Prostate gland (tissue), 2 donors: ENCODE data around the gene PLEKHH2. TPM values are rescaled to one million over a fixed set of nuclear protein-coding genes. Genes with fewer than 3 reads are reported as not detected.
"Not testable (repeated sequence)": the region's sequence is repeated elsewhere in the genome, so short reads cannot be mapped to it uniquely, and the experiment has no call there.

Source experiments
- DNase-seq: peaks from one replicate; pipeline ENCODE4 v3.0.0-alpha.2; 2019; ENCODE audit warnings: low spot score
- H3K27ac ChIP-seq, 2 donors: fragments of 200-600 bp; sonication (generic); 2 replicates each; pipeline ENCODE4 v1.5.1; 2017 to 2019
- H3K27me3 ChIP-seq: fragments of 200-600 bp; sonication (generic); replicated peaks from 2 replicates; pipeline ENCODE4 v1.5.1; 2019; ENCODE audit not compliant: insufficient read depth
- H3K36me3 ChIP-seq, 2 donors: fragments of 200-600 bp; sonication (generic); 1 replicate in 1 of 2; 2 replicates in 1 of 2; pipeline versions ENCODE4 v1.5.1 to v1.8.1; 2017 to 2019
- H3K4me1 ChIP-seq: fragments of 200-600 bp; sonication (generic); replicated peaks from 2 replicates; pipeline ENCODE4 v1.5.1; 2019
- H3K4me3 ChIP-seq, 2 donors: fragments of 200-600 bp; sonication (generic); 2 replicates each; pipeline ENCODE4 v1.5.1; 2017 to 2019
- H3K9me3 ChIP-seq: fragments of 200-600 bp; sonication (generic); 2 replicates; pipeline ENCODE4 v1.5.1; 2017
- CTCF ChIP-seq, 4 experiments: fragments of 200-600 bp in 2 of 4; fragments of 450-650 bp in 2 of 4; sonication (generic) in 2 of 4; IDR thresholded peaks; 1 replicate in 3 of 4; 2 replicates in 1 of 4; pipeline ENCODE4 v1.5.1; 2016 to 2019; ENCODE audit warnings: antibody characterized with exemption in 4 of 4, mild to moderate bottlenecking in 2 of 4, moderate library complexity in 2 of 4
- POLR2A ChIP-seq: fragments of 450-650 bp; IDR thresholded peaks from one replicate; pipeline ENCODE4 v1.6.1; 2016; ENCODE audit warnings: antibody characterized with exemption, mild to moderate bottlenecking
- POLR2AphosphoS5 ChIP-seq: sonication (generic); formaldehyde crosslinking; IDR thresholded peaks from one replicate; pipeline ENCODE4 v1.6.1; 2017; ENCODE audit warnings: antibody characterized with exemption
- WGBS: methylation state at CpG from one replicate; pipeline ENCODE4 v1.1.5; 2018; 5-methylcytosine and 5-hydroxymethylcytosine counted together
- intact Hi-C: fragments of 100-400 bp; cut with DNase I; formaldehyde crosslinking; loops from one replicate; pipeline ENCODE4 v1.14.2; 2022
- total RNA-seq, 2 donors: library from RNA; depleted of rRNA; stranded (reverse); fragments of >200 nt; gene quantifications; one replicate each; pipeline ENCODE4 v1.1.0, GENCODE V29; 2016

The PLEKHH2 gene
- total RNA-seq, 2 donors from 2014 or later: 5.9 to 25.2 TPM

DNA sequence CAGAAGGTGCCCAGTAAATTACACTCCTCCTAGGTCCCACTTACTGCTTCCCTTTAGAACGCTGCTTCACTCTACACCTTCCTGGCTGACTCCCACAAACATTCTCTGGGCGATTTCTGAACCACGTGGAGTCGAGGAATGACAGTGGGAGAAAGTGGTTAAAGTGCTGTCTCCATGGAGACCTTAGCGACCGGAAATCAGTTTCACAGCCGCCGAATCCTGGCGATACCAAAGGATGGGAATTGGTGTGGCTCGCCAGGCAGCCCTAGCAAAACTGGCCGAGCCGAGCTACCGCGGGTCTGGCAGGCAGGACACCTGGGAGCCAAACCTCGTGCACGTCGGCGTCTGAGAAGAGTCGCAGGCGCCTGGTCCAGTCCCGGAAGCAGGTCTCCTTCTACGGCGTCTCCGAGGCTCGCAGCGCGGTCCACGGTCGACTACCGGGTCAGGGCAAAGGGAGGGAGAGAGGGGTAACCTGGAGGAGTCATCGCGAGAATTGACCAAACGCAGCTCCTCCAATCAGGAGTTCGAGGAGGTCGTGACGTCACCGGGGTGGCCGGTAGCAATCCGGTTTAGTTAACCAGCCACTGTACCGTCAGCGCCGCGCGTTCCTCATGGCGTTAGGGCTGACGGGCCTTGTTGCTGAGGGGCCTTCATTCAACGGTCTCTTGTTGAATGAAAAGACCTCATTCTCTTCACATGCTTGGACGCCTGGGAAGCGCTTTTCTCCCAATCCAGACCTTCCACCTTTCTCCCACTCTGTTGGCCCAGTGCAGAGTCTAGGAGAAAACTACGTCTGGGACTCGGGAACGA, 41.3 kb upstream of the PLEKHH2 start, which contains the start of gene THADA:
TSS of gene THADA (minus strand) at position 436 of the 810 bp plus-strand sequence. CDS start 3,646 bp downstream, outside the sequence.
- Histone ChIP-seq H3K9me3 (no peaks in the 10 kb centered on the region), H3K27ac (peak within 1 kb of the TSS; percentile 87 to 92), H3K36me3 (no peaks in the 10 kb centered on the region), H3K27me3 (no peaks in the 10 kb centered on the region), H3K4me1 (peaks cover 6% of the 10 kb centered on the region), H3K4me3 (peak within 1 kb of the TSS; percentile 68 to 83)
- peak; percentile 96 for TF ChIP-seq POLR2AphosphoS5
- TF ChIP-seq POLR2A: peak; percentile 87
- peak in 1 of 4 experiments; percentile 6 for TF ChIP-seq CTCF (IDR thresholded peaks at IDR 0.05)
- intact Hi-C loops: no loop called here
- under 1% methylated on average over 52 of the region's 52 CpGs for WGBS
- peak; percentile 99 for DNase-seq

GRCh38 chr2:43600596-43600995, 36.5 kb upstream of the PLEKHH2 start:
- 76% methylated on average over 1 of the region's 1 CpG for WGBS
- H3K27ac ChIP-seq, H3K36me3 ChIP-seq, H3K4me3 ChIP-seq, H3K9me3 ChIP-seq, DNase-seq, H3K27me3 ChIP-seq, intact Hi-C loops, H3K4me1 ChIP-seq: not testable (repeated sequence)

GRCh38 chr2:43604674-43605073, 32.4 kb upstream of the PLEKHH2 start:
- DNase-seq: no peak
- no peak overlapping the region for H3K4me3 ChIP-seq
- H3K9me3 ChIP-seq: no peaks in the 10 kb centered on the region
- 74% methylated on average over 4 of the region's 4 CpGs for WGBS
- no peaks in the 10 kb centered on the region for H3K4me1 ChIP-seq
- H3K27me3 ChIP-seq: no peaks in the 10 kb centered on the region
- no peak overlapping the region for H3K27ac ChIP-seq
- H3K36me3 ChIP-seq: no peaks in the 10 kb centered on the region
- intact Hi-C loops: no loop called here
- TF ChIP-seq POLR2A: no peak
- no peak for TF ChIP-seq POLR2AphosphoS5
- no peak for TF ChIP-seq CTCF (IDR thresholded peaks at IDR 0.05)

GRCh38 chr2:43605079-43605655, 31.9 kb upstream of the PLEKHH2 start:
- WGBS: 4% methylated on average over 2 of the region's 2 CpGs
- DNase-seq: no peak
- intact Hi-C loops: no loop called here

GRCh38 chr2:43605851-43606250, 31.2 kb upstream of the PLEKHH2 start:
- Histone ChIP-seq H3K4me3 (no peak overlapping the region), H3K27ac (no peak overlapping the region), H3K9me3 (no peaks in the 10 kb centered on the region), H3K36me3 (no peaks in the 10 kb centered on the region), H3K27me3 (no peaks in the 10 kb centered on the region), H3K4me1 (no peaks in the 10 kb centered on the region)
- DNase-seq: no peak
- 76% methylated on average over 5 of the region's 5 CpGs for WGBS
- intact Hi-C loops: no loop called here
- TF ChIP-seq CTCF (IDR thresholded peaks at IDR 0.05) (no peak), POLR2AphosphoS5 (no peak), POLR2A (no peak)

More at GRCh38 chr2:43605079-43605655, 31.9 kb upstream of the PLEKHH2 start:
- Histone ChIP-seq H3K9me3 (no peaks in the 10 kb centered on the region), H3K4me1 (no peaks in the 10 kb centered on the region), H3K4me3 (no peak overlapping the region), H3K27ac (no peak overlapping the region), H3K36me3 (no peaks in the 10 kb centered on the region), H3K27me3 (no peaks in the 10 kb centered on the region)
- TF ChIP-seq CTCF (IDR thresholded peaks at IDR 0.05): peak in 2 of 4 experiments; percentile 15 to 40
- no peak for TF ChIP-seq POLR2A
- no peak for TF ChIP-seq POLR2AphosphoS5
